ENCODE results near the gene UTF1.

Gene UTF1

GRCh38 chr10:133230044-133230361 is at the start of gene UTF1:
Gene UTF1, plus strand, starts transcription at chr10:133230217. Its CDS starts 72 bp downstream, at chr10:133230289.
- DNase-seq: no peak

DNA sequence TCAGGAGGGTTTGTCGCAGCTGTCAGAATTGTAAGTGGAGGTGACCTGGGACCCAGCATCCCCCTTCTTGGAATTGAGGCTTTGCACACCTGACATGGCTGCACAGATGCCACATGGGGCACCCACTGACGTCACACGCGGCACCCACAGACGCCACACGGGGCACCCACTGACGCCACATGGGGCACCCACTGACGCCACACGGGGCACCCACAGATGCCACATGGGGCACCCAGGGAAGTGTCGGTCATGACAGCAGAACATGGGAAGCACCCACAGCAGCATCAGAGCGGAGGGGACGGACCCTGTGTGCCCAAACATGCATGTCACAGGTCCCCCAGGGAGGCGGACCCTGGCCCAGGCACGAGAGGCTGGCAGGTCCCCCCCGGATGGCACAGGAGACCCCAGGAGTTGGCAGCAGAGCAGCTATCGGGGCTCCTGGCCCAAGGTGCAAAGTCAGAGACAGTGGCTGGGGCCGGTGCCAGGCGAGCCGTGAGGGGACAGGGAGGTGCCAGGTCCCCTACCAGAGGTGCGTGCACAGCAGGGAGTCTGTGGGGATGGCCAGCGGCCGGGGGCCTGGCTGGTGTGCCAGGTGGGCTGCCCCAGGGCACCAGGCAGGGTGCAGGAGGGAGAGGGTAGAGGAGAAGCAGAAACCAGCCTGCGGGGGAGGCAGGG is 48.9 kb upstream of the UTF1 start:
- DNase-seq: no peak

DNA sequence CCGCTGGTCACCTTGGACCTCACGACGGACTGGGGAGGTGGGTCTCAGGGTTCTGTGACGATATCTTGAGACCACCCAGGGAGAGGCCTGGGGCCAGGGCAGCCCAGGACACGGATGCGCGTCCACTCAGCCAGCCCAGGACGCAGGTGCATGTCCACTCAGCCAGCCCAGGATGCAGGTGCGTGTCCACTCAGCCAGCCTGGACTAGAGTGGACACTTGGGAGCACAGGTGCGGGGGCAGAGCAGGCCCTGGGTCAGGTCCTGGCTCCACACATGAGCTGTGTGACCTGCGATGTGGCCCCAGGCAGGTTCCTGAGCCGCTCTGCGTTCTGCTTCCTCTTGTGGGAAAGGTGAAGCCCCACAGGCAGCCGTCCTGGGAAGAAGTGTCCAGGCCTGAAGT is 47.8 kb upstream of the UTF1 start:
- DNase-seq: no peak

DNA sequence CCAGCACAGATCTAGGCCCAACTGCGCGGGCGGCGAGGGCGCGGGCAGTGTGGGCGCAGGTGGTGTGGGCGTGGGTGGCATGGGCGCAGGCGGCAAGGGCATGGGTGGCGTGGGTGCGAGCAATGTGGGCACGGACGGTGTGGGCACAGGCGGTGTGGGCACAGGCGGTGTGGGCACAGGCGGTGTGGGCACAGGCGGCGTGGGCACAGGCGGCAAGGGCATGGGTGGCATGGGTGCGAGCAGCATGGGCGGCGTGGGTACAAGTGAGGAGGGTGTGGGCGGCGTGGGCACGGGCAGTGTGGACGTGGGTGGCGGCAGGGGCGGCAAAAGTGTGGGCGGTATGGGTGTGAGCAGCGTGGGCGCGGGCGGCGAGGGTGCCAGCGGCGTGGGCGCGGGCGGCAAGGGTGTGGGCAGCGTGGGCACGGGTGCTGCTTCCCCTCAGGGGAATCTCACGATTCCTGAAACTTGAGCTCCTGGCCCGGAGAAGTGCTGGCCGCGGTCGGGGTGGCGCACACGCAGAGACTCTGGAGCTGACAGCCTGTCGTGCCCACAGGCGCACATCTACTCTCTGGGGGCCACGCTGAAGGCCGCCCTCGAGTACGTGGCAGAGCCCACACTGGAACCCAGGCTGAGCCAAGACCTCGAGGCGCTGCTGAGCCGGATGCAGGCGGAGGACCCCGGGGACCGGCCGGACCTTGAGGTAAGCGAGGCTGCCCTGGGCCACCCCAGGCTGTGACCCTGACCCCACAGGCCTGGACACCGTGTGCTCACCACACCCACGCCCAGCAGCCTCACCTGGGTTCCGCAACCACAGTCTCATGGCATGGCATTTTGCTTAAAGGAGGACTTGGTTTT is 47.0 kb upstream of the UTF1 start:
- no peak for DNase-seq

- no peak for DNase-seq
Observed at GRCh38 chr10:133183646-133184378, 46.2 kb upstream of the UTF1 start.

DNA sequence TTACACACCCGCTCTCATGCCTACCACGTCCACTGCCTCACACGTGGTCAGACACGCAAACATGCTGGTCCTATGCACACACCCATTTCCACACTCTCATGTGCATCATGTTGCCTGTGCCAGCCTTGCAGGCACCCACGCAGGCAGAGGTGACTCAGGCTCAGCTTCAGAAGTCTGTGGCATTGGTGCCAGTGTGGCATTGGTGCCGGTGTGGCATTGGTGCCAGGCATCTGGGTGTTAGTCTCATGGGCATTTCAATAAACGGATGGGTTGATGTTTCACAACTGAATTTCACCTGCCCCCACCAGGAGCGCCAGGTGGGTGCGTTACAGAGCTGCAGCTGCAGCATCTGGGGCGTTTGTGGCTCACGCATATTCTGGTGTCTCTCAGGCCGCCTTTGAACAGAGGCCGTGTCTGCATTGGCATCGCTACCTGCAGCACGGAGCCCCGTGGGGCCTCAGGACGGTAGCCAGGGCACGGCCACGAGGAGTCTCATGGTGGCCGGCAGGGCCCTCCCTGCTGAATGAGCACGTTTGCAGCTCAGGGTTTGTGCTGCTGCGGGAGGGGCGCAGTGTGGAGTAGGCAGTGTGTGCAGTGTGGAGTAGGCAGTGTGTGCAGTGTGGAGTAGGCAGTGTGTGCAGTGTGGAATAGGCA is 45.3 kb upstream of the UTF1 start:
- DNase-seq: no peak

- DNase-seq: no peak
Observed at GRCh38 chr10:133185421-133185820, 44.6 kb upstream of the UTF1 start.

- no peak for DNase-seq
Observed at GRCh38 chr10:133185916-133186315, 44.1 kb upstream of the UTF1 start.

DNA sequence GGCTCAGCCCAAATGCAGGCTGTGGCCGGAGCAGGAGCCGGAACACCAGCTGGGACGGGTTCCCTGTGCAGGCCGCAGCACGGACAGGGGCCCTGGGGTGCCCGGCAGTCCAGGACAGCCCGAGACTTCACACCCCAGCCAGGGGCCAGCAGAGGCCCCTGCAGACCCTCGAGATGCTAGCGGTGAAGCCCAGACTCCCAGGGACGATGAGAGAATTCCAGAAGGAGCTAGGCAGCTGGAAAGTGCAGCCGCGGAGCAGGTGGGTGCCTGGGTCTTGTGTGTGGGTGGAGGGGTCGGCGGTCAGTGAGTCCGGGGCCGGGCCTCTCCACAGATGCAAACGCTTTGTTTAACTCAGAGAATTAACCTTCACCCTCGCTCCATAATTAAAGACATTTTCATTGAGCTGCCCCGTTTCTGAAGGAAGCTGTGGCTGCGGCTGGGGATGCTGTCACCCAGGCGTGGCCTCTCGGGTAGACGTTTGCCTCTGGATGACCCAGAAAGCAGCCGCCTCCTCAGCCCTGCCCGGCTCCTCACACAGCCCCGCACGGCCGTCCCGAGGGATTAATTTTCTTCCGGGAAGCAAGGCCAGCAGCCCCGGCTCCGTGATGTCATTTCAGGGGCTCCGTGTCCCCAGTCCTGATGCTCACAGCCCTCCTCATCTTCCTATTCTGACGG is 43.5 kb upstream of the UTF1 start:
- no peak for DNase-seq

DNA sequence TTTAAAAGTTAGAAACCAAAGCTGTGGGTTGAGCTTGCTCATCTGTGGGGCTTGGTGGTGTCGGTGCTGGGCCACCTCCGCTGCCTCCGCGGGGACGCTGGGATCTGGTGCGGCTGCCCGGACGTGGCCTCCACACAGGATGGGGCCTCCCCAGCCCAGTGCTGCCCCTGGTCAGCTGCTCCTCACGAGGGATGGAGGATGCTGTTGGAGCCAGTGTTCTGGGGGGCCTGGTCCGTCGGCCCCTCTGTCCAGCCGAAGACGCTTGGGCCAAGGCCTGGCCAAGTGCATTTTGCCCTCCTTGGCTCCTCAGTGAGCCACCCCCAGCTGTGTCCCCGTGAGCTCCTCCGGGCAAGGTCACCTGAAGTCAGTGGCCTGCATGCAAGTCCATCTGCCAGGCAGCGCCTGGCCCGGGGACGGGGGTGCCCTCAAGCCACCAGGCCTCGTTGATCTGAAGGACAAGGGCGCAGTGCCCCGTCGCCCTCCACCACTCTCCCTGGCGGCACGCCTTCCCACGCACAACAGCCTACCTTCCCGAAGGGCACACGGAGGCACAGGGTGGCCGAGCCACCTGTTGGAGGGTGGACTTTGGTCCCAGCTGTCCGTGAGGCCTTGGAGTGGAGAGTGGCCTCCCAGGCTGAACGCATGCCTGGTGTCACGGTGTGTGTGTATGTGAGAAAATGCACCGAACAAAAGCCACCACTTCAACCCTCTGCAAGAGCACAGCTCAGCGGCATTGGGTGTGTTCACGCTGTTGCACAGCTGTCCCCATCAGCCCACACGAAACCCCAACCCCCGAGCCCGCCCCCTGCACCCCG is 42.7 kb upstream of the UTF1 start:
- DNase-seq: no peak

GRCh38 chr10:133187906-133188681 is 41.9 kb upstream of the UTF1 start:
- no peak for DNase-seq

- no peak for DNase-seq
Observed at GRCh38 chr10:133189256-133189655, 40.8 kb upstream of the UTF1 start.

GRCh38 chr10:133189726-133190125 is 40.3 kb upstream of the UTF1 start:
- DNase-seq: no peak

DNA sequence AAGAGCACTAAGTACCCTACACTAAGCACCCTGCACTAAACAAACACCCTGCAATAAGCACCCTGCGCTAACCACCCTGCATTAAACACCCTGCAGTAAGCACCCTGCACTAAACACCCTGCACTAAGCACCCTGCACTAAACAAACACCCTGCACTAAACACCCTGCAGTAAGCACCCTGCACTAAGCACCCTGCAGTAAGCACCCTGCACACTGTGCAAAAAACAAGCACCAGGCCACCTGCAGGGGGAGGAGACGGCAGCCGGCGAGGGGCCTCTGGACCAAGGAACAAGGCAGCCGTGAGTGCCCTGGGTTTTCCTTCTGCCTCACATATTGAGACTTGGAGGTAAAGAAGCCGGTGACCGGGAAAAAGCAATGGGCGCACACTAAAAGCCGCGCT is 39.8 kb upstream of the UTF1 start:
- DNase-seq: no peak

- no peak for DNase-seq
Observed at GRCh38 chr10:133191651-133192050, 38.4 kb upstream of the UTF1 start.

GRCh38 chr10:133194151-133194550 is 35.9 kb upstream of the UTF1 start:
- no peak for DNase-seq

GRCh38 chr10:133195096-133195495 is 34.9 kb upstream of the UTF1 start:
- DNase-seq: no peak

DNA sequence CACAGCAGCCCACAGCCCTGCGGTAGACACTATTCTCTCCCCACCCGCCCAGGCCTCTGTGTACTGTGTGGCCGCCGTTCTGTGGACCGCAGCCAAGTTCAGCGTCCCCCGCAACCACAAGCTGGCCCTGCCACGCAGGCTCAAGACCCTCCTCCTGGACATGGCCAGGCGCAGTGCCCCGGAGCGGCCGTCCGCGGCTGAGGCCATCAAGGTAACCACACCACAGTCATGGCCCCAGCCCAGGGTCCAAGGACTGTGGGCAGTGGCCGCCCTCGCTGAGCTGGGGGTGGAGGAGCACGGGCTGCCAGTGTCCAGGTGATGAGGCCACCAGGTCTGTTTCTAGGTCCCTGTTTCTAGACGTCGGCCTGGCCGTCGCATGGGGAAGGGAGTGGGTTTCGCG is 34.4 kb upstream of the UTF1 start:
- DNase-seq: no peak

- no peak for DNase-seq
Observed at GRCh38 chr10:133196221-133196915, 33.6 kb upstream of the UTF1 start.

Measured in NCI-H748 treated with DMSO at 0.1 percent for 48 hours (cell line).